GM23338 (cell line): ENCODE measurements around the gene BRINP2. TPM values are rescaled to one million over a fixed set of nuclear protein-coding genes. Genes with fewer than 3 reads are reported as not detected.

ENCODE experiments used
- ATAC-seq: fragments of 200-7000 bp; cut with Tn5 transposase; 3 replicates; pipeline ENCODE4 v1.9.1; 2020
- DNase-seq: peaks from one replicate; pipeline ENCODE4 v3.0.0-alpha.2; 2015; ENCODE audit warnings: low spot score
- H2AFZ ChIP-seq: fragments of 200-600 bp; sonication (generic); 2 replicates; pipeline ENCODE4 v1.8.0; 2016; ENCODE audit warnings: antibody characterized with exemption, mild to moderate bottlenecking, moderate library complexity
- H3F3A ChIP-seq: fragments of 200-600 bp; sonication (generic); replicated peaks from 2 replicates; pipeline ENCODE4 v1.8.0; 2017; ENCODE audit warnings: antibody characterized with exemption, mixed run types, low read depth
- H3K27ac ChIP-seq: fragments of 200-600 bp; sonication (generic); 2 replicates; pipeline ENCODE4 v1.6.1; 2016; ENCODE audit warnings: low read depth
- H3K27me3 ChIP-seq: fragments of 200-600 bp; sonication (generic); 2 replicates; pipeline ENCODE4 v1.8.0; 2016; ENCODE audit warnings: mild to moderate bottlenecking, mixed run types, moderate library complexity; ENCODE audit not compliant: insufficient read depth
- H3K36me3 ChIP-seq: fragments of 200-600 bp; sonication (generic); 2 replicates; pipeline ENCODE4 v1.8.0; 2016; ENCODE audit warnings: mild to moderate bottlenecking; ENCODE audit not compliant: insufficient read depth
- H3K4me1 ChIP-seq: fragments of 200-600 bp; sonication (generic); 2 replicates; pipeline ENCODE4 v1.8.0; 2016; ENCODE audit warnings: mild to moderate bottlenecking, moderate library complexity; ENCODE audit not compliant: insufficient read depth
- H3K4me2 ChIP-seq: fragments of 200-600 bp; sonication (generic); 2 replicates; pipeline ENCODE4 v1.7.1; 2017; ENCODE audit warnings: mixed run types
- H3K4me3 ChIP-seq: fragments of 200-600 bp; sonication (generic); 2 replicates; pipeline ENCODE4 v1.6.1; 2016; ENCODE audit warnings: mixed run types
- H3K79me2 ChIP-seq: fragments of 200-600 bp; sonication (generic); replicated peaks from 2 replicates; pipeline ENCODE4 v1.8.0; 2017; ENCODE audit warnings: mild to moderate bottlenecking; ENCODE audit not compliant: insufficient read depth
- H3K9me2 ChIP-seq: fragments of 200-600 bp; sonication (generic); 2 replicates; pipeline ENCODE4 v1.8.0; 2017; ENCODE audit not compliant: insufficient read depth
- H4K20me1 ChIP-seq: fragments of 200-600 bp; sonication (generic); replicated peaks from 2 replicates; pipeline ENCODE4 v1.8.0; 2017; ENCODE audit warnings: mild to moderate bottlenecking; ENCODE audit not compliant: insufficient read depth
- H3K27ac Mint-ChIP-seq: 2 replicates; pipeline ENCODE4 v1.8.0; 2020; ENCODE audit warnings: inconsistent platforms, mild to moderate bottlenecking, moderate library complexity, mixed read lengths
- H3K27me3 Mint-ChIP-seq: 3 replicates; pipeline ENCODE4 v1.8.0; 2022; ENCODE audit warnings: low read depth, mild to moderate bottlenecking, moderate library complexity, mixed read lengths, inconsistent platforms; ENCODE audit not compliant: insufficient read depth, poor library complexity
- H3K36me3 Mint-ChIP-seq: 3 replicates; pipeline ENCODE4 v1.8.0; 2021; ENCODE audit warnings: low read depth, mild to moderate bottlenecking, inconsistent platforms, moderate library complexity, mixed read lengths
- H3K4me1 Mint-ChIP-seq: 3 replicates; pipeline ENCODE4 v1.8.0; 2020; ENCODE audit warnings: mild to moderate bottlenecking, inconsistent platforms, mixed read lengths
- H3K4me3 Mint-ChIP-seq: 3 replicates; pipeline ENCODE4 v1.8.0; 2021; ENCODE audit warnings: moderate library complexity, mild to moderate bottlenecking, inconsistent platforms, mixed read lengths
- H3K9me3 Mint-ChIP-seq: 3 replicates; pipeline ENCODE4 v1.8.0; 2020; ENCODE audit warnings: moderate library complexity, mild to moderate bottlenecking, inconsistent platforms, mixed read lengths
- CREB1 ChIP-seq: fragments of 250-450 bp; sonication (Bioruptor Pico); IDR thresholded peaks from 2 replicates; pipeline ENCODE4 v1.5.0; 2020; ENCODE audit warnings: low read depth, mild to moderate bottlenecking, moderate library complexity
- ETS1 ChIP-seq: IDR thresholded peaks from 2 replicates; pipeline ENCODE4 v1.6.1; 2016; ENCODE audit warnings: antibody characterized with exemption
- JUNB ChIP-seq: IDR thresholded peaks from one replicate; pipeline ENCODE4 v1.6.1; 2016; ENCODE audit warnings: antibody characterized with exemption; ENCODE audit not compliant: unreplicated experiment
- NANOG ChIP-seq: IDR thresholded peaks from 2 replicates; pipeline ENCODE4 v1.6.1; 2016; ENCODE audit warnings: antibody characterized with exemption, borderline replicate concordance
- POLR2AphosphoS5 ChIP-seq: IDR thresholded peaks from 2 replicates; pipeline ENCODE4 v1.6.1; 2016; ENCODE audit warnings: antibody characterized with exemption, low read depth
- STAT1 ChIP-seq: IDR thresholded peaks from one replicate; pipeline ENCODE4 v1.6.1; 2016; ENCODE audit warnings: antibody characterized with exemption; ENCODE audit not compliant: unreplicated experiment
- ZNF114 ChIP-seq: fragments of 250-450 bp; sonication (Bioruptor Pico); IDR thresholded peaks from 2 replicates; pipeline ENCODE4 v1.5.0; 2020; ENCODE audit warnings: mild to moderate bottlenecking, moderate library complexity
- ZNF331 ChIP-seq: fragments of 250-450 bp; sonication (Bioruptor Pico); IDR thresholded peaks from 2 replicates; pipeline ENCODE4 v1.5.0; 2020; ENCODE audit warnings: low read depth, mild to moderate bottlenecking, moderate library complexity
- ZNF462 ChIP-seq: fragments of 250-450 bp; sonication (Bioruptor Pico); IDR thresholded peaks from 2 replicates; pipeline ENCODE4 v1.5.0; 2020; ENCODE audit warnings: mild to moderate bottlenecking, moderate library complexity
- polyA plus RNA-seq: library from polyadenylated mRNA; unstranded; fragments of >200 nt; fragmentation: Nextera tagmentation; extraction: Ambion mirVana; gene quantifications from 2 replicates; pipeline ENCODE4 v1.2.1, GENCODE V29; 2016
- total RNA-seq: library from RNA; depleted of rRNA; stranded (reverse); fragments of >200 nt; shearing (Covaris generic); gene quantifications from 2 replicates; pipeline ENCODE4 v1.2.3, GENCODE V29; 2014
- TF ChIP-seq, protein P1 (sequence below), 2 experiments: fragments of 200-600 bp in 1 of 2; sonication (generic) in 1 of 2; conservative IDR thresholded peaks; 2 replicates each; pipeline versions ENCODE4 v1.5.1 to v1.6.1; 2016 to 2017; ENCODE audit warnings: antibody characterized with exemption in 2 of 2, low read depth in 2 of 2, mild to moderate bottlenecking in 2 of 2, moderate library complexity in 1 of 2

BRINP2 gene
- total and polyA plus RNA-seq, 2 experiments from 2014 or later = 0.10 to 0.52 TPM

DNA sequence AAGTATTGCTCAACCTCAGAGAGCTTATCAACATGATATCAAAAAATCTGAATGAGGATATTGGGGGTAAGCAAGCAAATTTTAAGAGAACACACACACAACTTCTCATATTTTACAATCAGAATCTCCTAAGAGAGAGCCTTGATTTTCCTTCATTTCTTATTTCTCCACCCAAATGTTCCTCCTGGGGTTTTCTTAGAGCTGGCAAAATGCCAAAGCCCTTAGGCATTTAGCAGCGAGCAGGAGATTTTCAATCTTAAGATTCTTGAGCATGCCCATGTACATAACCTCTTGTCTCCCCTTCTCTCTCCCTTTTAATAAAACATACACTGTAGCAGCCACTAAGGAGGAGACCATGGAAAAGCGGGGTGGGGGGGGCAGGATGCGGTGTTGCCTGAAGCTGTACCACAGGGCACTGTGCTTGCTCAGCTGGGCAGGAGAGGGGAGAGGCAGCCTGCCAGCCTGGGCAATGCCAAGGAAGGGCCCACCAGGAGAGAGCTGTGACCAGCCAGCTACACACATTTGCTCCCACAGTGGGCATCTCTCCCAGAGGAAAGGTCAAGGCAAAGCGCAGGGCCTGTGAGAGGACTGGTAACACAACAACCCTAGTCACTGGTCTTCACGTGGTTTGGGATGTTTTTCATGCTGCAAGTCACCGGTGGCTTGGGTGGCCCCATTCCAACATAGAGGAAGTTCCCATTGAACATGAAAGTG, 4.3 kb downstream of the BRINP2 start:
- no peaks in the 10 kb centered on the region for H3K9me3 Mint-ChIP-seq
- Histone ChIP-seq H3K27ac (no peak overlapping the region), H3K4me2 (no peak overlapping the region), H4K20me1 (peaks cover 5% of the 10 kb centered on the region; the same call in 1 of the 2 replicates), H3K27me3 (peaks cover 81% of the 10 kb centered on the region), H3K79me2 (no peaks in the 10 kb centered on the region), H3K9me2 (no peaks in the 10 kb centered on the region), H3F3A (no peaks in the 10 kb centered on the region), H3K36me3 (no peaks in the 10 kb centered on the region), H2AFZ (no peak overlapping the region), H3K4me1 (peaks cover 9% of the 10 kb centered on the region), H3K4me3 (no peak overlapping the region)
- ATAC-seq = no peak
- peaks cover 7% of the 10 kb centered on the region for H3K27me3 Mint-ChIP-seq
- peaks cover 8% of the 10 kb centered on the region for H3K4me1 Mint-ChIP-seq
- DNase-seq = no peak
- no peak overlapping the region for H3K4me3 Mint-ChIP-seq
- no peak overlapping the region for H3K27ac Mint-ChIP-seq
- TF ChIP-seq ZNF331 (CRISPR knock-in tag) = no peak
- TF ChIP-seq ZNF462 (CRISPR knock-in tag) = no peak
- no peak for TF ChIP-seq ETS1
- no peak for TF ChIP-seq POLR2AphosphoS5
- H3K36me3 Mint-ChIP-seq = no peaks in the 10 kb centered on the region

DNA sequence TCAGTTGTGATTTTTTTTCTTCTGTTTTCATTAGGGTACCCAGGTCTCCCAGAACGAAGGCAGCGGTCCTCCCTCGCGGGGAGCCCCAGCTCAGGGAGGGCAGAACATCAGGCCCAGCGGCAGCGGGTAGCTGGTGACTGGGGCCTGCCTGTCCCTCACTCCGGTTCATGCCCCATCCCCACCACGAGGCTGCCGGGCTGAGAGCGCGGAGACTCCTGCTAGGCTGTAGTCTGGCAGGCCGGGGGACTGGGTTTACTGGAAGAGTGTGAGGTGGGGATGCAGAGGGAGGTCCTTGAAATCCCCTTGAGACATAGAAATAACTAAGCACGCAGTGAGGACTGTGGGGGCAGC, 10.5 kb downstream of the BRINP2 start:
- H3K27ac Mint-ChIP-seq = no peak overlapping the region
- Histone ChIP-seq H3K79me2 (no peaks in the 10 kb centered on the region), H3K4me1 (peaks cover 6% of the 10 kb centered on the region; the same call in 1 of the 2 replicates), H3K27me3 (peaks cover 41% of the 10 kb centered on the region), H3F3A (no peaks in the 10 kb centered on the region), H3K36me3 (no peaks in the 10 kb centered on the region), H3K27ac (no peak overlapping the region), H4K20me1 (no peaks in the 10 kb centered on the region), H3K4me3 (peak overlapping the region; percentile 60), H2AFZ (peak overlapping the region; percentile 95), H3K9me2 (no peaks in the 10 kb centered on the region), H3K4me2 (peak overlapping the region; percentile 86)
- peaks cover 24% of the 10 kb centered on the region for H3K27me3 Mint-ChIP-seq
- H3K4me1 Mint-ChIP-seq = peaks cover 14% of the 10 kb centered on the region
- H3K9me3 Mint-ChIP-seq = no peaks in the 10 kb centered on the region
- peak; percentile 69 for ATAC-seq
- DNase-seq = peak; percentile 54
- H3K36me3 Mint-ChIP-seq = no peaks in the 10 kb centered on the region
- H3K4me3 Mint-ChIP-seq = peak overlapping the region; percentile 77
- TF ChIP-seq ZNF331 (CRISPR knock-in tag) (no peak), ETS1 (no peak), JUNB (no peak), ZNF114 (CRISPR knock-in tag) (no peak), STAT1 (no peak), CREB1 (CRISPR knock-in tag) (no peak), NANOG (no peak)
- TF ChIP-seq, protein P1, sequence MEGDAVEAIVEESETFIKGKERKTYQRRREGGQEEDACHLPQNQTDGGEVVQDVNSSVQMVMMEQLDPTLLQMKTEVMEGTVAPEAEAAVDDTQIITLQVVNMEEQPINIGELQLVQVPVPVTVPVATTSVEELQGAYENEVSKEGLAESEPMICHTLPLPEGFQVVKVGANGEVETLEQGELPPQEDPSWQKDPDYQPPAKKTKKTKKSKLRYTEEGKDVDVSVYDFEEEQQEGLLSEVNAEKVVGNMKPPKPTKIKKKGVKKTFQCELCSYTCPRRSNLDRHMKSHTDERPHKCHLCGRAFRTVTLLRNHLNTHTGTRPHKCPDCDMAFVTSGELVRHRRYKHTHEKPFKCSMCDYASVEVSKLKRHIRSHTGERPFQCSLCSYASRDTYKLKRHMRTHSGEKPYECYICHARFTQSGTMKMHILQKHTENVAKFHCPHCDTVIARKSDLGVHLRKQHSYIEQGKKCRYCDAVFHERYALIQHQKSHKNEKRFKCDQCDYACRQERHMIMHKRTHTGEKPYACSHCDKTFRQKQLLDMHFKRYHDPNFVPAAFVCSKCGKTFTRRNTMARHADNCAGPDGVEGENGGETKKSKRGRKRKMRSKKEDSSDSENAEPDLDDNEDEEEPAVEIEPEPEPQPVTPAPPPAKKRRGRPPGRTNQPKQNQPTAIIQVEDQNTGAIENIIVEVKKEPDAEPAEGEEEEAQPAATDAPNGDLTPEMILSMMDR (conservative IDR thresholded peaks at IDR 0.05; ENCODE audit: low read depth in 2 of 2) = no peak
